ENCODE results near the gene DHX36.

The DHX36 gene

DNA sequence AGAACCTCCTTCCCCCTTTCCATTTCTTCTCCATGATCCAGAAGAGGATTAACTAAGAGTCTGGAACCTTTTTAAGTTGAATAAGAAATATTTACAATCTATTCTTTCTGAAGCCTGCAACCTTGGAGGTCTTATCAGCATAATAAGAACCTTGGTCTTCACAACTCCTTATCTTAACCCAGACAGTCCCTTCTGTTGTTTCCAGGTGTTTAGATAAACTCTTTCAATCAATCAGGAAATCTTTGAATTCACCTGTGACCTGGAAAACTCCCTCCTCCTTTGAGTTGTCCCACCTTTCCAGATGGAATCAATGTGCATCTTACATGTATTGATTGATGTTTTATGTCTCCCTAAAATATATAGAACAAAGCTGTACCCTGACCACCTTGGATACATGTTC lies 3.6 kb upstream of the DHX36 start:
- Histone ChIP-seq H3K27ac (ENCODE audit: low read depth, low read length) (no peak overlapping the region), H3K4me1 (ENCODE audit: insufficient read depth, low read length) (peaks cover 7% of the 10 kb centered on the region; the same call in 1 of the 2 replicates), H3K9me3 (ENCODE audit: insufficient read depth, low read depth, low read length) (no peaks in the 10 kb centered on the region), H3K4me3 (ENCODE audit: low read length) (no peak overlapping the region), H3K27me3 (ENCODE audit: insufficient read depth, low read length) (no peaks in the 10 kb centered on the region), H3K9ac (ENCODE audit: low read depth, low read length) (no peak overlapping the region), H3K36me3 (ENCODE audit: insufficient read depth, low read length) (no peaks in the 10 kb centered on the region)

DNA sequence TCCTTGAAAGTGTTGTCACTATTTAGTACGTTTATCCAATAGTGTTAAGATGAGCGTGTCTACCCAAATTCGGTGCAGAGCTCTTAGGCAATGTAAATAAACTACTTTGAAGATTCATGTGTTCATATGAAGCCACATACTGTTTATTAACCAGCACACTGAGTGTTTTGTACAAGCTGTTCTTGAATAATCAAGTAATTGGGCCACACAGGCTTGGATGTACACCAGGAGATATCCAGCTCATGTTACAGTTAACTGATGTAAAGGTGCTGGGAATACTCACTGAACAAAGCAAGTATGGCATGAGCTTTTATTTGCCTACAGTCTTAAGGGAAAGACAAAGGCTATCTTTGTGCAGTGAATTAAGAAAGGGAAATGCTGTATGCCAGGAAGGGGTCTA lies 632 bp upstream of the DHX36 start:
- H3K36me3 ChIP-seq (ENCODE audit: insufficient read depth, low read length): no peaks in the 10 kb centered on the region; the same call in 1 of the 2 replicates

DNA sequence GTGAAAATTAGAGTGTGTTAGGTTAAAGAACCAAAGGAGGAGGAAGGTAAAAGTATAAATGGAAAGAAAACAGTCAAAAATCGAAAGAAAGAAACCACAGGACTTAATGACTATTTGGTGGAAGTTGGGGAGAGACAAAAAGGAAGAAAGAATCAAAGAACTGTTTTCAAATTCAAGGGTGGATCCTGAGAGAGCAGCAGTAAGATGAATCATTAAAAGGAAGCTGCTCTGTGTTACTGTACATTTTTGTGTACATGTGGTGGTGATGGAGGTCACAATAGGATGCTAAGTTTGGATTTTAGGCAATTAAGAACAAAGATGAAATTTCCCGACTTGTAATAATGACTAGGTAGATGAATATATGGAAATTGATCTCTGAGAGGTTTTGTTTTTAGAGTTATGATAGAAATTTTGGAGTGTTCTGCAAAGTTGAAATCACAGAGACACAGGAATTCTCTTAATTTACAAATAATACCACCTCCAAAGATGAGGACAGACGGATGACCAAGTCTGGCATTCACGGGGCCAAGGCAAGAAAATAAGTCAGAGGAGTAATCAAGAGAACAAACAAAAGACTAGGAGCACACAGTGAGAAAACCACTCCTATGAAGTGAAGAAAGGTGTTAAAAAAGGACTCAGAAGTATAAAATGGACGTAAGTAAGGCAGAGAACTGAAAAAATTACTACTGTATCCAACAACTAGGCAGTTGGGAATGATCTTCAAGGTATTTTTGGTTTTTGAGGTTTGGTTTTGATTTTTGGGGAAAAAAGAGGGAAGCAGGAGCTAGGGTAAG lies 7.1 kb downstream of the DHX36 start:
- WGBS: 91% methylated on average over 5 of the region's 5 CpGs
- Histone ChIP-seq H3K27ac (ENCODE audit: low read depth, low read length) (no peak overlapping the region; the same call in 1 of the 2 replicates), H3K9me3 (ENCODE audit: insufficient read depth, low read depth, low read length) (no peaks in the 10 kb centered on the region)

More for the DNA sequence above, 632 bp upstream of the DHX36 start:
- H3K4me3 ChIP-seq (ENCODE audit: low read length): peak overlapping the region; percentile 100
- H3K4me1 ChIP-seq (ENCODE audit: insufficient read depth, low read length): peaks cover 28% of the 10 kb centered on the region
- H3K9ac ChIP-seq (ENCODE audit: low read depth, low read length): no peak overlapping the region
- no peaks in the 10 kb centered on the region for H3K27me3 ChIP-seq (ENCODE audit: insufficient read depth, low read length)
- peak overlapping the region; percentile 2; the same call in 1 of the 2 replicates for H3K27ac ChIP-seq (ENCODE audit: low read depth, low read length)
- no peaks in the 10 kb centered on the region for H3K9me3 ChIP-seq (ENCODE audit: insufficient read depth, low read depth, low read length)
- 94% methylated on average over 3 of the region's 3 CpGs for WGBS

DNA sequence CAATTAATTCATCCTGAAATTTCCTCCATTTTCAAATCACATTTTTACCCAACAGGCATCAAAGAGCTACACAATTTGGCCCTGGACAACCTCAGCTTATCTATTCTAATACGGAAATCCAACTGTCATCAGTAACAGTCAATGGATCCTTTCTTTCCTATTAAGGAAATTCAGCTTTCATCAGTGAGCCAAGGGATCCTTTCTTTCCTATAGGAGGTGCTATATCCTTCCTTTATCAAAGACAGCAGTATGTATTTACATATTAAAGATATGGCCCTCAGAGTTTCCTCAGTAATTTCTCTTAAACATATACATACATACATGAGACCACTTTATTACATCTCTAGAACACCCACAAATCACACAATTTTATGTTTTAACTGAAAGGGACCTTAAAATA lies 10.1 kb downstream of the DHX36 start:
- no peaks in the 10 kb centered on the region for H3K9me3 ChIP-seq (ENCODE audit: insufficient read depth, low read depth, low read length)
- no peaks in the 10 kb centered on the region for H3K27me3 ChIP-seq (ENCODE audit: insufficient read depth, low read length)
- H3K4me1 ChIP-seq (ENCODE audit: insufficient read depth, low read length): peaks cover 20% of the 10 kb centered on the region
- H3K27ac ChIP-seq (ENCODE audit: low read depth, low read length): no peak overlapping the region
- peaks cover 74% of the 10 kb centered on the region for H3K36me3 ChIP-seq (ENCODE audit: insufficient read depth, low read length)
- H3K4me3 ChIP-seq (ENCODE audit: low read length): no peak overlapping the region
- 98% methylated on average over 1 of the region's 1 CpG for WGBS
- H3K9ac ChIP-seq (ENCODE audit: low read depth, low read length): no peak overlapping the region

More for the DNA sequence above, 7.1 kb downstream of the DHX36 start:
- H3K27me3 ChIP-seq (ENCODE audit: insufficient read depth, low read length): no peaks in the 10 kb centered on the region
- peaks cover 43% of the 10 kb centered on the region for H3K4me1 ChIP-seq (ENCODE audit: insufficient read depth, low read length)
- no peak overlapping the region for H3K4me3 ChIP-seq (ENCODE audit: low read length)
- no peak overlapping the region for H3K9ac ChIP-seq (ENCODE audit: low read depth, low read length)
- H3K36me3 ChIP-seq (ENCODE audit: insufficient read depth, low read length): peaks cover 46% of the 10 kb centered on the region

DNA sequence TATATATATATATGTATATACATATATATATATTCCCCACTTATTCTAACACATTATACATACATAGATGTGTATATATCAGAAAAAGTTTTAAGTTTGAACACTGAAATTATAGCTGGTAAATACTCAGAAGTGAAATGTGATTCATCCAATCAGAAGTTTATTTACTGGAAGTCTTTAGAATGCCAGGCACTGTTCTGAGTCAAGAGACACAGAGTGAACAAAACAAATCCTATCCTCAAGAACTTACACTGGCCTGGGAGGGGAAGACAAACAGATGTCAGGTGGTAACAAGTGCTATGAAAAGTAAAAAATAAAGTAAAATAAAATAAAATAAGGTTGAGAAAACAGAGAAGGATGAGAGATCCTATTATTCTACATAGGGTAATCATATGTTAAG lies 13.4 kb downstream of the DHX36 start:
- Histone ChIP-seq H3K9ac (ENCODE audit: low read depth, low read length) (no peak overlapping the region), H3K9me3 (ENCODE audit: insufficient read depth, low read depth, low read length) (no peaks in the 10 kb centered on the region), H3K27ac (ENCODE audit: low read depth, low read length) (no peak overlapping the region), H3K36me3 (ENCODE audit: insufficient read depth, low read length) (peaks cover 96% of the 10 kb centered on the region), H3K4me3 (ENCODE audit: low read length) (no peak overlapping the region), H3K4me1 (ENCODE audit: insufficient read depth, low read length) (no peaks in the 10 kb centered on the region), H3K27me3 (ENCODE audit: insufficient read depth, low read length) (no peaks in the 10 kb centered on the region)

DNA sequence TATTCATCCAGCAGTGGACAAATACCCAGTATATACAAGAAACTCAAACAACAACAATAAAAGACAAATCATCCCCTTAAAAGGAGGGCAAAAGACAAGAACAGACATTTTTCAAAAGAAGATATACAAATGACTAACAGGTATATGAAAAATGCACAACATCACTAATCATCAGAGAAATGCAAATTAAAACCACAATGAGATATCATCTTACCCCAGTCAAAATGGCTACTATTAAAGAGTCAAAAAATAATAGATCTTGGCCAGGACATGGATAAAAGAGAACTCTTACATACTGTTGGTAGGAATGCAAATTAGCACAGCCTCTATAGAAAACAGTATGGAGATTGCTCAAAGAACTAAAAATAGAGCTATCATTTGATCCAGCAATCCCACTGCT lies 16.9 kb downstream of the DHX36 start:
- peaks cover 98% of the 10 kb centered on the region for H3K36me3 ChIP-seq (ENCODE audit: insufficient read depth, low read length)
- no peak overlapping the region for H3K4me3 ChIP-seq (ENCODE audit: low read length)
- no peaks in the 10 kb centered on the region for H3K9me3 ChIP-seq (ENCODE audit: insufficient read depth, low read depth, low read length)
- H3K4me1 ChIP-seq (ENCODE audit: insufficient read depth, low read length): no peaks in the 10 kb centered on the region
- no peaks in the 10 kb centered on the region for H3K27me3 ChIP-seq (ENCODE audit: insufficient read depth, low read length)
- H3K27ac ChIP-seq (ENCODE audit: low read depth, low read length): no peak overlapping the region
- H3K9ac ChIP-seq (ENCODE audit: low read depth, low read length): no peak overlapping the region

DNA sequence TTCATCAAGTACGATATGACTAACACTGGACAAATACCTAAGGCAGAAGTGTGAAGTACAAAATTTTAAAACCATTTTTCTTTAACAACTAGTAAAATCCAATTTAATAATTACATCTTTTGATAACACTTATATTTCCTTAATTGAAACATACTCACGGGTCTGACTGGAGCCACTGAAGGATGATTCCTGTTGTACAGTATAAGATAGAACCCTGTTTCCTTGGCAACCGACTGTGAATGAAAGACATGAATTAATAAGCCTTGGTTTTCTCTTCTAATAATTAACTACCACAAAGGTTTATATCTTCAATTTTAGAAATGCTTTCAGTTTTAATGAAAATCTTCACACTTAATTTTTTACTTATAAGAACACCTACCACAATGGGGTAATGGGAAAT lies 19.4 kb downstream of the DHX36 start:
- Histone ChIP-seq H3K4me3 (ENCODE audit: low read length) (no peak overlapping the region), H3K36me3 (ENCODE audit: insufficient read depth, low read length) (peaks cover 100% of the 10 kb centered on the region)
- 94% methylated on average over 3 of the region's 3 CpGs for WGBS

DNA sequence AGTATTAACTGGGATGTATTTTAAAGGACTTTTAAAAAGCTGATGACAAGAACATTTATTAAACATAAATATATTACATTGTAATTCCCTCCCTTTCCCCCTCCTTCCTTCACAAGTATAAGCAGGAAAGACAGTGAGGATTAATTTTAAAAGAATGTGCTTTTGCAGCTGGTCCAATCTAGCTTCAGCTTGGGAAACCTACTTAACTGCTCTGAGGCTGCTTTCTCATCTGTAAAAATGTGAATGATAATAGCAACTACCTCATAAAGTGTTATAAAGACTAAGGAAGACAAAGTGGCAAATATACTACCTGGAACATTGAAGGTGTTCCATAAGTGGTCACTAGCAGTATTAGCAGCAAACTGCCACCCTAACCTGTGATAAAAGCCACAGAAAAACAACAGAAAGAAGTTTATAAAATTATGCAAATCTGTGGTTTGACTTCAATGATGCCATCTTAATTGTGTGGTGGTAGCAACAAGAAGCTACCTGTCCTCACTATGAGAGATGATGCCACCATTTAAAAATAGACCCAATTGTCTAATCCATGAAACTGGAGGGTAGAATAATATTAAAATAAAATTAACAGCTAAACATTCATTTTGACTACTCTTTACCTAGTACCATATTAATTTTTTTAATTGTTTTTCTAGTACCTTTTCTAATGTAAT lies 20.0 kb downstream of the DHX36 start:
- Histone ChIP-seq H3K4me3 (ENCODE audit: low read length) (no peak overlapping the region), H3K36me3 (ENCODE audit: insufficient read depth, low read length) (peaks cover 100% of the 10 kb centered on the region), H3K9me3 (ENCODE audit: insufficient read depth, low read depth, low read length) (no peaks in the 10 kb centered on the region), H3K4me1 (ENCODE audit: insufficient read depth, low read length) (no peaks in the 10 kb centered on the region), H3K27ac (ENCODE audit: low read depth, low read length) (no peak overlapping the region), H3K27me3 (ENCODE audit: insufficient read depth, low read length) (no peaks in the 10 kb centered on the region), H3K9ac (ENCODE audit: low read depth, low read length) (no peak overlapping the region)

More for the DNA sequence above, 19.4 kb downstream of the DHX36 start:
- Histone ChIP-seq H3K9me3 (ENCODE audit: insufficient read depth, low read depth, low read length) (no peaks in the 10 kb centered on the region), H3K27me3 (ENCODE audit: insufficient read depth, low read length) (no peaks in the 10 kb centered on the region), H3K9ac (ENCODE audit: low read depth, low read length) (no peak overlapping the region), H3K27ac (ENCODE audit: low read depth, low read length) (no peak overlapping the region), H3K4me1 (ENCODE audit: insufficient read depth, low read length) (no peaks in the 10 kb centered on the region)

DNA sequence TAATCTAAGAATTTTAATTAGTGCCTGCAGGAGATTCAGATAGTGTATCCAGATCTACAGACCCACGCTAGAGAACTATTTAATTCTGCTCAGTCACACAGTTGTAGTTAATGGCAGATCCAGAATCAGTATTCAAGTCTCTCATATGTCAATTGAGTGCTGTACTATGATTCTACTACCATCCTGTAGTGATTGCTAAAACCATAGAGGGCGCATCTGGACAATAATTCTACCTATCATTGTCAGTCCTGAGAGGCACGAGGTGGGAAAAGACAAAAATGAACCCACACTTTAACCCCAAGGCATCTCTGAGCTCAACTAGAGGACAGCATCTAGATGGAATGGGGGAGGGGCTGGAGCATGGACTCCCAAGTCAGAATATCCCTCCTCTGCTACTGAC lies 22.7 kb downstream of the DHX36 start:
- no peak overlapping the region for H3K4me3 ChIP-seq (ENCODE audit: low read length)
- no peaks in the 10 kb centered on the region for H3K4me1 ChIP-seq (ENCODE audit: insufficient read depth, low read length)
- no peaks in the 10 kb centered on the region for H3K27me3 ChIP-seq (ENCODE audit: insufficient read depth, low read length)
- no peak overlapping the region for H3K9ac ChIP-seq (ENCODE audit: low read depth, low read length)
- 95% methylated on average over 3 of the region's 3 CpGs for whole genome bisulfite sequencing
- H3K9me3 ChIP-seq (ENCODE audit: insufficient read depth, low read depth, low read length): no peaks in the 10 kb centered on the region
- H3K36me3 ChIP-seq (ENCODE audit: insufficient read depth, low read length): peaks cover 100% of the 10 kb centered on the region
- no peak overlapping the region for H3K27ac ChIP-seq (ENCODE audit: low read depth, low read length)

DNA sequence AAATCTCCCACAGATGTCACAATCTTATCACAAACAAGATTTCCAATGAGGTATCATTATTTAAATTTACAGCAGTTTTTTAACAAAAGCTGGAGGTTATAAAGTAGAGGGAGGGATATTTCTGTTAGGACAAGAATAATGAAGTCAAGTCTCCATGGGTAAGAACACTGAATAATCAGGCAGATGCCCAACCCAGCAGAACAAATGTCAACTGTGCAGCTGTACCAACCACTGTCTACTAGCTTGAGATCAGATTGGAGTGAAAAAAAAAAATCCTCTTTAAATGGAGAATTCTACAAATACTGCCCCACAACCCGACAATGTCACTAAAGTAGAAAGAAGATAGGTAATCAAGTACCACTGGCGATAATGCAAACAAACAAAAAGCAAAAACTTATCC lies 30.3 kb downstream of the DHX36 start:
- no peak overlapping the region for H3K4me3 ChIP-seq (ENCODE audit: low read length)
- no peaks in the 10 kb centered on the region for H3K27me3 ChIP-seq (ENCODE audit: insufficient read depth, low read length)
- H3K27ac ChIP-seq (ENCODE audit: low read depth, low read length): no peak overlapping the region
- no peak overlapping the region for H3K9ac ChIP-seq (ENCODE audit: low read depth, low read length)
- no peaks in the 10 kb centered on the region for H3K9me3 ChIP-seq (ENCODE audit: insufficient read depth, low read depth, low read length)
- WGBS: 89% methylated on average over 2 of the region's 2 CpGs
- H3K4me1 ChIP-seq (ENCODE audit: insufficient read depth, low read length): no peaks in the 10 kb centered on the region
- peaks cover 94% of the 10 kb centered on the region for H3K36me3 ChIP-seq (ENCODE audit: insufficient read depth, low read length)

DNA sequence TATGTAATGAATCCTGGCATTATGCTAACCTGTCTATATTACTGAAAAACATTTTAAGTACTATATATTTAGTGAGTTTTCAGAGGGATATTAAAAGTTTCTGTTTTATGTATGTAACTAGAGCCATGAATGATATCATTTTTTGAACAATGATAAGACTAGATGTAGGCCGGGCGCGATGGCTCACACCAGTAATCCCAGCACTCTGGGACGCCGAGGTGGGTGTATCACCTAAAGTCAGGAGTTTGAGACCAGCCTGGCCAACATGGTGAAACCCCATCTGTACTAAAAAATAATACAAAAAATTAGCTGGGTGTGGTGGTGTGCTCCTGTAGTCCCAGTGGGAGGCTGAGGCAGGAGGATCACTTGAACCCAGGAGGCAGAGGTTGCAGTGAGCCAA lies 34.1 kb downstream of the DHX36 start:
- H3K4me3 ChIP-seq (ENCODE audit: low read length): no peak overlapping the region
- no peaks in the 10 kb centered on the region for H3K9me3 ChIP-seq (ENCODE audit: insufficient read depth, low read depth, low read length)
- no peak overlapping the region for H3K27ac ChIP-seq (ENCODE audit: low read depth, low read length)
- peaks cover 97% of the 10 kb centered on the region for H3K36me3 ChIP-seq (ENCODE audit: insufficient read depth, low read length)
- no peak overlapping the region for H3K9ac ChIP-seq (ENCODE audit: low read depth, low read length)
- 99% methylated on average over 5 of the region's 5 CpGs for WGBS
- H3K4me1 ChIP-seq (ENCODE audit: insufficient read depth, low read length): no peaks in the 10 kb centered on the region
- no peaks in the 10 kb centered on the region for H3K27me3 ChIP-seq (ENCODE audit: insufficient read depth, low read length)
